Fibroblast of upper back skin (primary cell): Measurements from ENCODE around the gene MATCAP1.

Experiments
- DNase-seq: peaks from one replicate; pipeline ENCODE4 v3.0.0-alpha.2; 2013

MATCAP1 gene

DNA sequence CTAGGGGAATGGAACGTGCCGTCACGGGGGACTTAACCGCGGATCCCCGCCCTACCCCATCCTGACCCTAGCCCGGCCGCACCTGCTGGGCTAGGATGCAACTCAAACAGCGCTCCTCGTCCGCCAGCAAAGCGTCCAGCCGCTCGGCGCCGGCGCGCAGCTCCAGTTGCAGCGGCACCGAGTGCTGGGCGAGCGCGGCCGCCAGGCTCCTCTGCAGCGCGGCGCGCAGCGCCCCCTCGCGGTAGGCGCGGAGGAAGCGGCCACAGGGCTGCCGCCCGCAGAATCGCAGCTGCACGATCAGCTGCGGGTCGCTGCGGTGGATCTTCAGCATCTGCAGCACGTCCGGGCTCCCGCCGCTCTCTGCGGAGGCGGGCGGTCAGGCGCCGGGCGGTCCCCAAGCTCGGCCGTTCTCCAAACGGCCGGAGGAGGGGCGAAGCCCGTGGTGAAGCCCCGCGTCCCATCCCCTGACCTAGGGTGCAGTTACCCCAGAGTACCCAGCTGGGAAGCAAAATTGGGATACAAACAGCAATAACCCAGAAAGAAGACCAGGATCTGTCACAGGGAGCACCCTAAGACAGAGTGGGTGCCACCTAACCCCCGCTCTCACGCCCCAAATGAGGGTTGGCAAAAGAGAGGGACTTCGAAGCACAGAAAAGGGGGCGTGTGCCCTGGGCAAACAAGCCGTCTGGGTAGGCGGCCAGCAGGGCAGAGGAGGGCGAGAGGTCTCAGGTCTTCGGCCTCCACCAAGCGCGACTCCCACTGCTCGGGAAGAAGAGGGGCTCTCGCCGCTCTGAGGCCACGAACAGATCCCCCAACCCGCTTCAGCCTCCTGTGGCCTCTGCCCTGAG is 28.2 kb downstream of the MATCAP1 start:
- DNase-seq = peak; percentile 56

GRCh38 chr16:67154578-67155294 is 29.0 kb downstream of the MATCAP1 start:
- no peak for DNase-seq

DNA sequence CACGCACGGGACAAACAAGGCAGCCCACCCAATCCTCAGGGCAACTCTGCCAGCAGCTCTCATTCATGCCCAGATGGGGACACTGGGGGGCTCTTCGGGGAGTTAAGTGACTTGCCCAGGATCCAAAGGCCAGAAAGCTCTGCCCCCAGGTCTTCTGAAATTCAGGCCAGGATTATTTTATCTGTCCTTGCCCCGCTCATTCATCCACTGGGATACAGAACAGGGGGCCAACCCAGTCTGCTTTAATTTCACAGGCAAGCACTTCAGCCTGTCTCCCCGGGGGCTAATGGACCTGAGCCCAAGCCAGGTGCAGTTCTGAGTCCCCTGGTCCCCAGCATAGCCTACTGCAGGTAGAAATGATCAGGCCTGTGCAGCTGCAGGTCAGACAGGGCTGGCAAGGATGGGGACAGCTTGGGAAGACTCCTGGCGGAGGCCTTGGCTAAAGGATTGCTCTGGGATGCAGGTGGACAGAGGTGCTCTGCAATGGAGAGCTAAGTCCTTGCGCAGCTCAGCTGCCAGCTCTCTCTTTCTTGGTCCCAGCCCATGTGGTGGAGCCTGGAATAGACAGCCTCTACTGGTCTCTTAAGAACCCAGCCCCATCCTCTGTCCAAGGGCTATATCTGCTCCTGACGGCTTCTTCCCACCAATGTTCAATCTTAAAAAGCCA is 32.2 kb downstream of the MATCAP1 start:
- DNase-seq = no peak

- DNase-seq = peak; percentile 68
Observed at GRCh38 chr16:67150833-67151396, 32.8 kb downstream of the MATCAP1 start, which contains the start of gene B3GNT9. Gene B3GNT9 (minus strand): TSS chr16:67150998. CDS start chr16:67150485, 513 bp downstream.

GRCh38 chr16:67150047-67150832 is 33.5 kb downstream of the MATCAP1 start:
- peak; percentile 63 for DNase-seq

DNA sequence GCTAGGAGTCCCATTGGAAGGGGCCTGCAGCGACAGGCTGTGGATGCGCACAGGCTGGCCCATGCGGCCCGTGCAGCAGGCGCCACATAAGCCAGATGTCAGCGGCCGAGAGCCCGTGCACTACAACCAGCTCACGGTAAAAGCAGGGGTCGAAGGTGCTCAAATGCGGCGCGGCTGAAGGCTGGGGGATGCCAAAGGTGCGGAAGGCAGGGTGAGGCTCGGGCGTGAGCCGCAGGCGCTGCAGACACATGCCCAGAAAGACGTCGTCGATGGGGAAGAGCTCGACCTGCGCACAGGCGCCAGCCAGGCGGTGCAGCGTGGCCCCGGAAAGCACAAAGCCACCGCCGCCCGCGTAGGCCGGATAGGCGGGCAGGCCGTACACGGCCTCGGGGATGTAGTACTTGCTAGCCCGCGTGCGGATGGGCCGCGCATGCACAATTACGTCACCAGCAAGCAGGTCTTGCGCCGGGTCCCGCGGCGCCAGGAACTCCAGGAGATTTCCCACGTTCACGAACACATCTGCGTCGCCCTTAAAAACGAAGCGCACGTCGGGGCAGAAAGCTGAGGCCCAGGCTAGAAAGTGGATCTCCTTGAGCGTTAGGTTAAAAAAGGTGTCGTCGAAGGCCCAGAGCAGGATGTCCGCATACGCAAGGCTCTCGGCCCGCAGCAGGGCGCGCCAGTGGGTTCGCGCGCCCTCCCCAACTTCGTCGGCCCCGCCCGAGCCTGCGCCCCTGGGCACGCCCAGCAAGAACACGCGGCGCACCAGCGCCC is 34.3 kb downstream of the MATCAP1 start:
- DNase-seq = no peak

- no peak for DNase-seq
Observed at GRCh38 chr16:67148656-67149275, 35.0 kb downstream of the MATCAP1 start.

- no peak for DNase-seq
Observed at GRCh38 chr16:67148221-67148620, 35.5 kb downstream of the MATCAP1 start.

GRCh38 chr16:67147437-67148140 is 36.2 kb downstream of the MATCAP1 start:
- no peak for DNase-seq

DNA sequence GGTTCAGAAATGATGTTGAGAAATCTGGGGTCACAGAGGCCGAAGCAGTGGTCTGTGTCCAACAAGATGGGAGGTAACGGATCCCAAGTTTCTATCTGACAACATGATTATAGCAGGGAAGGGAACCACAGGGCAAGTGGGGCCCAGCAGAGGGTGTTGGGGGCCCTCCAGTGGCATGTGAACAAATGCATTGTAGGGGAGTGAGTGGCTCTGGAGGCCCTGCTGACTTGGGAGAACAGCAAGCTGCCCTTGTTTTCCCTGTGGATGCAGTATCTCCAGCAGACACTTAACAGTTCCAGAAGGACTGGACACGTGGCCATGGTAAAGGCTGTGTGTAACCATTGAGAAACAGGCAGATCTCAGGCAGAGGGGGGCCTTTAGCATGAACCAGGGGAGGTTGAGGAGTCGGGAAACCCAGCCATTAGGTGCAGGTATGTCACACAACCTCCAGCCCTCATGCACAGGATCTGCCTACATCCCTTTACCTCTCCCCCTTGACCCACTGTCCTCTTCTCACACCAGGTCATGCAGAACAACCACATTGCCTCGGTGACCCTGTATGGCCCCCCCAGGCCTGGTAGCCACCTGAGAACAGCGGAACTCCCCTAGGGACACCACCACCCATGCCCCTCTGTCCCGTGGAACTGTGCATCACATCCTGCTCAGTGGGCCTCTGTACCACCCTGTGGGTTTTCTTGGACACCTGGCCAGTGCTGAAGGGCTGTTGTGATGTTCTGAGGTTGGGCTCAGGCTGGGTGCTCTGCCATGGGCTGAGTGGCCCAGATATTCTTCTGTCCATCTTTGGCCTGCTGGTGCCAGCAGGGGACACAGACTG is 37.0 kb downstream of the MATCAP1 start:
- DNase-seq = no peak

DNA sequence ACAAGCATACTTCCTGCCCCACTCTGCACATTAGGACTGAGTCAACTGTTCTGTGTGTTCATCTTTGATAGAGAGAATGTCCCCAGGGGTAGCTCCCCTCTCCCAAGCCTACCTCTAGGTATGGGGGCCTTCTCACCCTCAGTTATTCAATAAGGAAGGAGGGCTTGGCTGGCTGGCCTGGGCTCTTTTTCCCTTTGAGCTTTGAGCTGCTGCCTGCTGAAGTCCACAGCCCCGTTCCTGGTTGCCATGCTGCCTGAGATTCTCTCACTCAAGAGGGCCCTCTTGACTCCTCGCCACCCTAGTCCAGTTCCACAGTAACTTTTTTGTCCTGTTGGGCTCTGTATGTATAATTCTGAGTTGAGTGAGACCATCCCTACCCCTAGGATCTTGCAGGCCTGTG is 38.0 kb downstream of the MATCAP1 start:
- DNase-seq = no peak

GRCh38 chr16:67144943-67145342 is 38.8 kb downstream of the MATCAP1 start:
- no peak for DNase-seq

- DNase-seq = no peak
Observed at GRCh38 chr16:67142342-67142741, 41.4 kb downstream of the MATCAP1 start.

GRCh38 chr16:67141391-67141790 is 42.4 kb downstream of the MATCAP1 start:
- DNase-seq = no peak

DNA sequence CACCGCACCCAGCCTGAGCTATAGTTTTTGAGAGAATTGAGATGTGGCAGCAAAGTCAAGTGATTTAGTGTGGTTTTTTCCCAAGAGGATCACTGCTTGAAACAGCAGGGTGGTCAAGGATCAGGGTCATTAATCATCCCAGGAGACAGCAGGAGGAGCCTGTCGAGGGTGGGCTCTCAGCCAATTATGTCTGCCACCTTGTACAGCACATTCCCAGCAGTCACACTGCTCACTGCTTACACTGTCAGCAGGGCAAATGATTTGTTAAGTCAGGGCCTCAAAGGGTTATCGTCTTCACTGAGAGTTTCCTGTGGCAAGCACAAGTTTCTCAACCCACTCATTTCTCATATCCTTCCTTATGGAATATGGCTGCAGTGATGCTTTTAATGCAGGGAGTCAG is 46.2 kb downstream of the MATCAP1 start:
- no peak for DNase-seq

DNA sequence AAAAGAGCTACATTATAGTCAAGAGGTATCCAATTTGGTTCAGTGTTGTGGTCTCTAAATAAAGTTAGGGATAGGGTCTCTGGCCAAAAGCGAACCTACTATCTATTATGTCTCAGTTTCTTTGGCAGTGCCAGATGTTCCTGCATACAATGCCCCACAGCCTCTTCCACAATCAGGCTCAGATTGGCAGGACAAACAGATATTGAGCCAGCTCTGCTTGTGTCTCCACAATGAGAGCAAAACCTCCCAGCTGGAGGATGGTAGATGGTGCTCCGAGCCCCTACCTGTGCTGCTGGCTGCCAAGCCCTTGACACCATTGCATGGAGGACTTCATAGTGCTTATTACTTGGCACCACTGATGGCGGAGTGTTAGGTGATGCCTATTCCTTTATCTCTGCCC is 54.3 kb downstream of the MATCAP1 start:
- no peak for DNase-seq

DNA sequence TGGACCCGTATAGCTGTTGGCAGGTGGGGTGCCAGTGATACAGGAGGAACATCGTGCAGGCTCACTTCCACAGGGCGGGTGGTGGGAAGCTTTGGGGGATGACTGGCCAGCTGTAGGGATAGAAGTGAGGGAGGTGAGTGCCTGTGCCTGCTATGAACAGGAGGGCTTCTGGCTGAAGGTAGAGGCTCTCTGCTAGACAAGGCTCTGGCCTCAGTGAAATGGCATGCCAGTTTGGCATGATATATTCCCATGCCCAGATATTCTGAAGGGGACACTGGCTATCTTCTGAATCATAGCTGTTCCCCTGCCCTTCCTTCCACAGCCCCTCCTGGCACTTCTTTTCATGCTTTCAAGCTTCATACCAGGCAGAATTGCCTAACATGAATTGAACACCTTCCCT is 54.9 kb downstream of the MATCAP1 start:
- no peak for DNase-seq

DNA sequence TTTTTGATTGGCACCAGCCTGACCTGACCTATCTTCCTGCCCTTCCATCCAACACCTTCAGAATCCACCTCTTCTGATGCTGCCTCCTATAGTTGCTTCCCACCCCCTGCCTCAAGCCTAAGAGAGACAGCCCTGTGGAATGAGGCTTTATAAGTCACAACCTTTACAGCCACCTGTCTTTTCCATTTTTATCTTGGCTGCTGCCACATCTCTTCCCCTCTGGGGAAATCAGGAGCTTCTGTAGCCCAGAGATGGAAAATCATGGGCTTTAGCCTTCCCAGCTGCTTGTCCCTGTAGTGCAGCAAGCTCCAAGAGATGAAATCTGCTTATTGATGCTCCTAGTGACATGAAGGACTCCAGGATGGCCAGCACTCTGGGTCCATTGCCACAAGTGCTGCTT is 55.3 kb downstream of the MATCAP1 start:
- DNase-seq = no peak
